NCI-H2029 (cell line): Measurements from ENCODE around the gene TMEM240.
"Not testable (repeated sequence)": the region's sequence is repeated elsewhere in the genome, so short reads cannot be mapped to it uniquely, and the experiment has no call there.

Experiments
- DNase-seq: peaks from one replicate; lab custom pipeline; 2025; lab: John Stamatoyannopoulos, UW

The TMEM240 gene

DNA sequence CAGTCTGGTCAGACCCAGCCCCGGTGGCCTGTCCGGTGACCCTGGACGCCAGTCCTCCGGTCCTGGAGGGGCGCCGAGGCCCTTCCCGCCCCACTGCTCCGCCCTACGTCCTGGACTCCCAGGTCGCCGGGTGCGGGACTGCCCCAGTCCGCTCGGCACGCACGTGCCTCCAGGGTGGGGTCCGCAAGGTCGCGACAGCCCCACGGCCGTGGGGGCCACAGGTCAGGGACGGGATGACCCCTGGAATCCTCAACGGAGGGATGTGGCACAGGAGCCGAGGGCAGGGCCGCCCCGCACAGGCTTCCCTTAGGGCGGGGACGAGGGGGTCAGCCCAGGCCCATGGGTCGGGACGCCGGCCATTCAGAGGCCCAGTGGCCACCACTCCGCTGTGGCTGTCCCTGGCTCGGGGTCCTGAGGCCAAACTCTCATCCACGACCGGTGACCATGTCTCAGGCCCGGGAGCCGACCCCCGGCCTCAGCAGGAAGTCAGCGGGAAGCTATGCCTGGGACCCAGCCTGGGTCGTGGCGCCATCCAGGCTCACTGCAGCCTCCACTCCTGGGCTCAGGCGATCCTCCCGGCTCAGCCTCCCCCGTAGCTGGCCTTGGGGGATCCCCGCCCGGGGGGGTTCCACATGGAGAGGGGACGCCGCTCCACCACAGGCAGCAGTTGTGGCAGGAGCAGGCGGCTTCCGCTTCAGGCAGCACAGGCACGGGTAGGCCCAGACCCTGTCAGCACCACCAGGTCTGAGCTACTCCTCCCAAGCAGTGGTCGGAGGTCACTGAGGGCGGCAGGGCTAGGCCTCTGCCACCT lies 599 bp upstream of the TMEM240 start:
- DNase-seq: no peak

DNA sequence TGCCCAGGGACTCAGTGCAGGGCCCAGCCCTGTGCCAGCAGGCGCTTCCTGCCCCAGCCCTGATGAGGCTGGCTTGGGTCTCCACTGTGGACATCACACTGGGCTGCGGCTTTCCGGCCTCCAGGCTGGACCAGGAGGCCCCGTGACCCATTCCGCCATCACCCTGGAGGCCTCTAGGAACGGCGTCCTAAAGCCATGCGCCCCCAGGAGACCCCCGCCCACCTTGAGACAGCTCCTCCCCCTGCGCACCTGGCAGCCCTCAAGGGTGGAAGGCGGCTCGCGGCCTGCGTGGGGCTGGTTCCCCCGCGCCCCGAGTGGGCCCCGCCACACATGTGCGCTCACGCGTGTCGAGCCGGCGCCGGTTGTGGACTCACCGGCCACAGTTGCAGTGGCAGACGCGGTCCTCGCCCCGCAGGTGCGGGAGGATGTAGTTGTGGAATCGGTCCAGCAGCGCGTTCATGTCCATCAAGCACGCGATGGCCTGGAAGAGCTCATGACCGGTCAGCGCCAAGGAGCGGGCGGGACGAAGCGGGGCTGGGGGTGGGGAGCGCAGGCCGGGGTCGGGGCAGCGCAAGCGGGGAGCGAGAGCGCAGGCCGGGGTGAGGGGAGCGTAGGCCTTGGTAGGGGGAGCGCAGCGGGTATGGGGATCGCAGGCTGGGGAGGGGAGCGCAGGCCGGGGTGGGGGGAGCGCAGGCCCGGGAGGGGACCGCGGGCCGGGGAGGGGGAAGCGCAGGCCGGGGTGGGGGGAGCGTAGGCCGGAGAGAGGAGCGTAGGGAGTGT lies 924 bp downstream of the TMEM240 start:
- DNase-seq: no peak

DNA sequence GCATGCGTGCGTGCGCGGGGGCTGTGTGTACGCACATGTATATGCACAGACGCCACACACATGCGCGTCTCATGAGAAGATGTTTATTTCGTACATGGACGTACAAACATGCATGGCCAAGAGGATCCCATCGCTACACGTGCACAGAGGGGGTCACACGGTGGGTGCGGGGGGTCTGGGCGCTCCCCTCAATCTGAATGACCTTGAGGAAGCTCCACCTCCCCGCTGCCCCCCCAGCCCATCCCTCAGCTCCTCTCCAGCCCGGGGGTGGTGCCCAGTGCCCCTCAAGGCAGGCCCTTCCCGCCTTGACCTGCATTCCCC lies 1.5 kb downstream of the TMEM240 start:
- DNase-seq: no peak

DNA sequence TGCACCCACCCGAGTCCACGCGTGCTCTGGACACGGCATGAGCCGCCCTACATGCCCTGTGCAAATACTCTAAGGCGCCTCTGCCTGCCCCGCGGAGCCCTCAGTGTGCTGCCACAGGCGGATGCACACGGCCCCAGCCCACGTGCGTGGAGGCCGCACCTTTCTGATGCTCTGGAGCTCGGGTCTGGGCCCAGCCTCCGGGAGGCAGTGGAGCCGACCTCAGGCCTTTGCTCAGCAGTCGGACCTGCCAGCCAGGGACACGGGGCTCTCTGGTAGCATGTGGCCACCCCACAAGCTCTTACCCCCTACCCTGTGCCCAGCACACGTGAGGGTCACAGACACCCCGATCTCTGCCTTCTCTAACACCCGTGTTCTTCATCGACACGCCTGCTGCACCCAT lies 2.1 kb downstream of the TMEM240 start:
- DNase-seq: no peak

DNA sequence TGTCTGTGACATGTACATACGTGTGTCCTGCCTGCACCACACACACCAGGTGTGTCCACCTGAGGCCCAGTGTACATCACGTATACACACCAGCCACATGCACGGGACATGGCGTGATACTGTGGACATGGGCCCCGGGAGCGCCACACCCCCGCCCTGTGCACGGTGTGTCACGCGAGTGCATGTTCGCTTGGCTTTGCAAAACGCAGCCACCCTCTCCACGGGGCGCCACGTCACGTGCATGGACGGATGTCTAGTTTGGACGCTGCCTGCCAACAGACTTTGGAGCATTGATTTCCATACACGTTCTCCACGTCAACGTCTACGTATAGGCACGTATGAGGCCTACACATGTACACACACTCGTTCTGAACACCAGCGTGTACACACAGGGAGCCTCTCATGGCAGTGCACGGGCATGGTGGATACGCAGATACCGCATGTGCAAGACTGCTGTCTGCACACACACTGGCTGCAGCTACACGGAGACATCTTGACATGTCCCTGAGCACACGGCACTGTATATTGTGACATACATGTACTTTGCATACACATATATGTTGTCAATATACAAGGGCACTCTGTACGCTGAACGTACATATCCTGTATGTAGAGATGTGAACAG lies 2.7 kb downstream of the TMEM240 start:
- DNase-seq: no peak

DNA sequence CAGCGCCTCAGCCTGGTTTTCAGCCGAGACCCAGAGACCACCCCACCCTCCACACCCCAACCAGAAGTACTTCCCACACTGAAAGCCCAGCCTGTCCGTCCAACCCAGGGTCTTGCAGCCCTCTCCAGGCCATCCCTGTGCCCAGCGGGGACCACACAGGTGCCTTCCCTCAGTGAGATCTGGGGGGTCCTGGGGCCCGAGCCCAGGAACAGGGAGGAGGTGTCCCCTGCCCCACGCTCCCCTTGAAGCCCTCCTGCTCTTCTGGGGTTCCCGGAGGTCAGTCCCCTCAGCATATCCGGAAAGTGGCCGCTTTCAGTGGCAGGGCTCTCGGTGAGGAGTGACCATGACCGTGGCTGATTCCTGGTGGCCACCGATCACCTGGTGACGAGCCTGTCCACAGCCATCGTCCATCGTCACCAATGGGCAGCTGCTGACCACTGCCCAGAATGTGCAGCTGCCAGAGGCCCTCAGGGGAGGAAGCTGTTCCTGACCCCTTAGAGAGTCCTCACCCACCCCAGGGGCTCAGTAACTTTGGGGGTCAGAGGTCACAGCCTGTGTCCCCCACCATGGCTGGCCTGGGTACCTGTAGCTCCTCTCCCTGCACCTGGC lies 3.4 kb downstream of the TMEM240 start:
- DNase-seq: no peak

DNA sequence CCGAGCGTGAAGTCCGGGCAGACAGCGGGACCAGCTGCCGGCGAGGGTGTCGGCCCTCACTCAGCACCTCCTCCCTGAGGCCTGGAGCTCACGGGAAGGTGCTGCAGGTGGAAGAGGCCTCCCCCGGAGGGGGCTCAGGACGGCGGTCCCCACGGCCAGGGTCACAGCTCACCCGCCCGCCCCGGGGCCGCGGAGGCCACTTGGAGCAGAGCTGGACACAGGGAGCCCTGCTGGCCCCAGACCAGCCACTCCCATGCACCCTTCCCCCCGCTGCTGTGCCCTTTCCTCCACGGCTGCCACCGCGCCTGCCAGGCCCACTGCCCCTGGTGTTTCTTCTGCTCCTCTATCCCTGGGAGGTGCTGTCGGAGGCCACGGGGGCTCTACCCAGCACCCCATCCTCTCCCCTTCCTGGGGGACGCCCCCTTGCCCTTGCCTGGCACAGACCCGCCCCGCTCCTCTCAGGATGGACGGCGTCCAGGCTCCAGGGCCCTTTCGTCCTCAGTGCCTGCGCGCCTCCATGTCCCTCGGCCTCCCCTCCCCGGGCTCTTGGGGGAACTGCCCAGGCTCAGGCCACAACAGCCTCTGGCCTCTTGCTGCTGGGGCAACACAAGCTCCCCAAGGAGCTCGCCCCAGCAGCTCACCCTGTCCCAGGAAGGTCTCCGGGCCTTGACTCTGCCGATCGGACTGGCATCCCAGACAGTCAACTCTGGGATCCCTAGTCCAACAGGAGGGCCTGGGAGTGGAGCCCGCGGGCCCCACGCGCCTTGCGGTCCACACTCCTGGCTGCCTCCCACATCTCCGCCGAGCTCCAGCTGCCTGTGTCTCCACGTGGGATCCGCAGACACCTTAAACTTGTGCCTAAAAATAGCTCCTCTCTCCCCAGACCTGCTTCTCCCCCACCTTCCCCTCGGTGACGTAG lies 4.1 kb downstream of the TMEM240 start:
- DNase-seq: no peak

DNA sequence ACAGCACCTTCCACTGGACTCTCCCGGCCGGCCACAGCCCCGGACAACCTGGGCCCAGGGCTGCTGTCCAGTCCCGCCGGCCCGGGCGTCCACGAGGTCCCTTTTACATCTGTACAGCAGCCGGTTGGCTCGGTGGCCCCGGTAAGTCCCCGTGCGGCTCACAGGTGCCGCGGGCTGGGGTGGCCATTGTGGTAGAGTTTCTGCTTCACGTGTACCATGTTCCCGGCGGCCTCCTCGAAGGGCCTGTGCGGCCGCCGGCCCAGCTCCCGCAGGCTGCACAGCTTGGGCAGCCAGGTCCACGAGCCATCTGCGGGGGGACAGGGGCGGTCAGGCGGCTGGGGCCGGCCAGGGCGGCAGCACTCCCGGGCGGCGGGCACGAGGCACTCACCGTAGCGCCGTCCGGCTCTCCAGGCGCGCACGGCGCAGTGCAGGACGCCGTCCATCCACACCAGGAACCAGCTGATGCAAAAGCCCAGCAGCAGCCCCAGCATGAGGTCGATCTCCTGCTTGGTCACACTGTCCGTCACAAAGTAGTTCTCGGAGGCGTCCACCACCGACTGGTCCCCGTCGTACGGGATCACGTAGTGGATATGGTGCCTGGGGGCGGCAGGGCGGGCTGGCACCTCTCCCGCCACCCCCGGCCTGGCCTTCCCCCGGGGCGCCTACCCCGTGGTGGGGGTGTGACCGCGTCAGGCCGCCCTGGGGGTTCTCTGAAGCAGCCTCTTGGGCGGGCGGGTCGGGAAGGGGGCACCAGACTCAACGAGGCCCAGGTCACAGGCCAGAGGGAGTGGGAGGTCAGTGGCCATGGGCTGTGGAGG lies 5.0 kb downstream of the TMEM240 start:
- DNase-seq: no peak

DNA sequence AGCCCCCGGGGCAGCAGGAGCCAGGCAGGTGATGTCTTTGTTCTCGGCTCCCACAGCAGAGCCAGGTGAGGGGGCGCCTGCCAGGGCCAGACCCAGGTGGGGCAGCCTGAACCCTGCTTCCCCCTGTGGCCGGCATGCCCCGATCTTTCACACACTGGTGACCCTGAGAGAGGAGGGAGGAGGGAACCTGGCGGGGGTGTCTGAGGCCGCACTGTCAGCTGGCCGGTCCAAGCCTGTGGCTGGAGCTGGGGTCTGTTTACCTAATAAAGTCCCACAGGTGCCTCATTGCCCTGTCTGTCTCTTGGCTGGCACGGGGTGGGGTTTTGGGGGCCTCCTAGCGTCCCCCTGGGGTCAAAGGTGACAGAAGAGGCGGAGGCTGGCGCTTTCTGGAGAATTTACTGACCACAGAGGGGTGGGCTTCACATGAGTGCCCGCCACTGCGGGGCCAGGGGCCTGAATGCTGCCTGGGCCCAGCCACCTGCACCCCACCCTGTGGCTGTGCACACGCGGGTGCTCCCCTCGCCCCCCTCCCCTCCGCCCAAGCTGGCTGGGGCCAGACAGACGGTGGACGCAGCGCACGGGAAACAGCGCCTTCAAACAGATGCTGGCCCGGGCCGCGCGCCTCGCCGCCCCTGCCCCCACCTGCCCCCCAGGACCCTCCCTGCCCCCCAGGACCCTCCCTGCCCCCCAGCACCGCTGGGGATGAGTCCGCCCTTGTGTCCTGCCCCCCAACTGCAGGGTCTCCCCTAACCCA lies 5.8 kb downstream of the TMEM240 start:
- no peak for DNase-seq

DNA sequence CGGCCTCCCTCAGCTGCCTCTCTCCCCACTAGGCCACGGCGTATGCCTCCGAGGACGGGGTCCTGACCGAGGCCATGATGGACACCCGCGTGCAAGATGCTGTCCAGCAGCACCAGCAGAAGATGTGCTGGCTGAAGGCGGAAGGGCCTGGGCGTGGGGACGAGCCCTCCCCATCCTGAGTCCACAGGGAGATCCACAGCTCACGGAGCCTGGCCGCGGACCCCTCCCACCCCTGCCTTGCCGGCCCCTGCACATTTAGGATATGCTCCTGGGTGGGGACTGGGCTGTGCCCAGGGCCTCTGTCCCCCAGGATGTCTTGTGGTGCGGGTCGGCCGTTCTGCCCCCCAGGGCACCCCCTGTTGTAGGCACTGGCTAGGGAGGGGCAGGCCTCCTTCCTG lies 6.5 kb downstream of the TMEM240 start:
- not testable (repeated sequence) for DNase-seq

DNA sequence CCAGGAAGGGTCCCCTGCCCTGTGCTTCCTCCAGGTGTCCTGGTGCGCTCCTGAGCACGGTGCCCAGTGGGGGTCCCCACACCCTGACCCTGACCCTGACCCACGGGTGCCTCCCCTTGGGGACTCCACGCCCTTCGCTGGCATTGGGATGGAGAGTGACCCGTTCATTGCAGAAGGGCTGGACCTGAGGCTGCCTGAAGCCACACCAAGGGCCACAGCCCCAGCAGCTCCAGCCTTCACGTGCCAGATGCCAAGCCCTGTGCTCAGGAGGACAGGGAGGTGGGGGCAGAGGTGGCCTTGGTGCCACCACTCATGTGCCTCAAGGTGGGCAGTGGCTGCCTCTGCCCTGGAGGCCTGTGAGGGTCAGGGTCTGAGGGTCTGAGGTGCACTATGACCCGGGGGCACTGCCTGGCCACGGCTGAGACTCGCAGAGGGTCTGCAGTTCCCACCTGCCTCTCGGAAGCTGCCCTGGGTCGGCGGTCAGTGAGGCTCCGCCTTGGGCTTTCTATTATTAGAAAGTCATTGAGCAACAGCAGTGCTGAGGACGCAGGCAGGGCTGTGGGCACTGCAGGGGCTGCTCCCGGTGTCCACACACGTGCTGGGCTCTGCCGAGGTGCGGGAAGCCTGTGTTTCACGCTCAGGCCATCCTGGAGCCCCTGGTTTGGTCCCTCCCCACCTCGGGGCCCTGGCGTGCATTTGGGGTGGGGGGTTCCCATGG lies 7.1 kb downstream of the TMEM240 start:
- DNase-seq: not testable (repeated sequence)

DNA sequence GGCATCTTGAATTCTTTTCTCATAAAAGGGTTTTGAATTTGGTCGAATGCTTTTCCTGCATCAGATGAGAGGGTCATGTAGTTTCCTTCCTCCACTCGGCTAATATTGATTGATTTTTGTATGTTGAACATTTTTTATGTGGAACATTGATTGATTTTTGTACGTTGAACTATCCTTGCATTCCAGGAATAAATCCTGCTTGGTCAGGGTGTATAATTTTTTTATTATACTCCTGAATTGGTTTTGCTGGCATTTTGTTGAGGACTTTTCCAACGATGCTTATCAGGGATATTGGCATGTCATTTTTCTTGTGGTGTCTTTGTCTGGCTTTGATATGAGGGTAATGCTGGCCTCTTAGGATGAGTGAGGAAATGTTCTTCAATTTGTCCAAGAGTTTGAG lies 8.5 kb downstream of the TMEM240 start:
- no peak for DNase-seq

DNA sequence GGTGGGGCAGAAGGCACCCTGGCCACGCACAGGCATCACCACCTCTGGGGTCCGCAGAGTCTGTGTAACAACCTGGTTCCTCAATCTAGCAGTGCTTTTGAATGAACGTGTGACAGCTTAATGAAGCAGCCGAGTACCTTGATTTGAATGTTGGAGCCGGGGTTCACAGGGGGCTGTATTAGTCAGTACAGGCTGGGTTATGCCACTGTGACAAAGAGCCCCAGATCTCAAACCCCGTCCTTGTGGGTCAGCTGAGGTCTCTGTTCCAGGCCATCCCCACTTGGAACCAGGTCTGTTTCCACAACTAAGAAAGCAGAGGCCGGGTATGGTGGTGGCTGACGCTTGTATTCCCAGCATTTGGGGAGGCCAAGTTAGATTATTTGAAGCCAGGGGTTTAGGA lies 10.5 kb downstream of the TMEM240 start:
- no peak for DNase-seq

DNA sequence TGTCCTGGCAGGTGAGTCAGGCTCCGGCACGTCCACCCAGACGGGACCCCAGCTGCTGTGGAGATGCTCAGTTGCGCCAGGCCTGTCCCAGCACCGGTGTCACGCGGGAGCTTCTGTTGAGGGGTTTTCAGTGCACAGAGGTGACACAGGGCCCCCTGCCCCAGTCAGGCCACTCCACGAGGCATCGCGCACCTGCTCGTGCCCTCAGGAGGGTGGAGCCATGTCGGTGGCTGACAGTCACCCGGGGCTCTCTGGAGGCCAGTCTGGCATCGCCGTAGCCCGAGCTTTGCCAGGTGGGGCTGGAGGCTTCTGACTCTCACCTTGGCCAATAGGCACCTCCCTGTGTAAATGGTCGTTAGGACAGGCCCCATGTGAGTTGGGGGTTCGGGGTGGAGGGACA lies 11.1 kb downstream of the TMEM240 start:
- DNase-seq: no peak

DNA sequence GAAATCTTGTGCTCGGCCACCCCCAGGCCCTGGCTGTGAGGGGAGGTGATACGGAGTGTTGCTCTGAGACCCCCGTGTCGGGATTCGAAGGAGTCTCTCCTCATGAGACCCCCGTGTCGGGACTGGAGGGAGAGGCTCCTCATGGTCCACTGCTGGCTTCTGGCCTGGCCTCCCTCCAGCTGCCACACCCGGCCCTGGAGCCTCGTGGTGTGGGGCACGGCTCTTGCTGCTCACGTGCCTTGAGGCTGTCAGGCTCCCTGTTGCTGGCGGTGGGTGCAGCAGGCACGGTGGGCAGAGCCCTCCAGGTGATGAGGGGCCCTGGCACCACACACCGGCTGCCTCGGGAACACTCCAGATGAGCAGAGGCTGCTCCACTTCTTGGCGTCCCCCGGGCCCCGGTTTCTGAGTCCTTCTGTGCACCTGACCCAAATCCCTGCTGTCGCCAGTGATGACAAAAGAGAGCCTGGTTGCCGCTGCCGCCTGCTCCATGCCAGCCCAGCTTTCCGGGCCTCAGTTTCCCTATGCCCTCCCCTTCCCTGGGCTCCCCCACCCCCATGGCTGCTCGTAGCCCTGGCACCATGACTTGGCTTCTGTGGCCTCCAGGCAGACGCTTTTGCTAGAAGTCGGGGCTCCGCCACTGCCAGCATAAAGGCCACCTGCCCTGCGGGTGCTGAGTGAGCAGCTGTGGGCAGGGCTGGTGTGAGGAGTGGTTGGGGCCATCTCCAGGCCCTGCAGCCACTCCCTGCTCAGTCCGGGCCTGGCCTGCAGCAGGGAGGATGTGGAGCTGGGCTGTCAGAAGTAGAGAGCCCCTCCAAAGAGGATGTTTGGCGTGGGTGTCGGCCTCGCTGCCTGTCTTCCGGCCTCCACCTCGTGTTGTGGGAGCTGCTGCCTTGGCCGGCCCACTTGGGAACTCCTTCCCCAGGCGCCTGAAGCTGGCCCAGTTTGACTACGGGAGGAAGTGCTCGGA lies 11.8 kb downstream of the TMEM240 start:
- no peak for DNase-seq

DNA sequence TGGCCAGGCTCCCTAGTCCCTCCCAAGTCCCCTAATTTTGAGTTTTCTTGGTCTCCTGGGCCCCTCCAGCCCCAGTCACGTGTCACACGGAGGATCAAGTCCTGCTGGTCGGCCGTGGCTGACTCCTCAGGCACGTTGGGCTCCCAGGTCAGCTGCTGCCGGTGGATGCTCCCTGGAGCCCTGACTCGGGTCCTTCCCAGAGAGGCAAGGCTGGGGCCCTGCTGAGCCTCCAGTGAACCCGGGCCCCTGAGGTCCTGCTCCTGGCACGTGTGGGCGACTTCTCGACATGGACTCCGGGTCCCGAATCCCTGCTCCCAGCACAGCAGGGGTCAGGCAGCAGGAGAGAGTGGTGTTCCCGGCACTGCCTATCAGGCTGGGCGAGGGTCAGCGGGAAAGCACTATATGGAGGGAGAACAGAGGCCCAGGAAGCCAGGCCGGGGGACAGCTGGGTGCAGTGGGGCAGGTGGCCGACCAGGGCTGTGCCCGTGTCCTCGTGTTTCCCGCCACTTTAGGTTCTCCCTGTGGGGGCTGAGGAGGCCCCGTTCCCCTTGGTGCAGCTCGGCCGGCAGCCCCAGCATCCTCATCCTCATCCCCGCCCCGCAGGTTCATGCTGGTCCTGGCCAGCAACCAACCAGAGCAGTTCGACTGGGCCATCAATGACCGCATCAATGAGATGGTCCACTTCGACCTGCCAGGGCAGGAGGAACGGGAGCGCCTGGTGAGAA lies 13.2 kb downstream of the TMEM240 start:
- no peak for DNase-seq

DNA sequence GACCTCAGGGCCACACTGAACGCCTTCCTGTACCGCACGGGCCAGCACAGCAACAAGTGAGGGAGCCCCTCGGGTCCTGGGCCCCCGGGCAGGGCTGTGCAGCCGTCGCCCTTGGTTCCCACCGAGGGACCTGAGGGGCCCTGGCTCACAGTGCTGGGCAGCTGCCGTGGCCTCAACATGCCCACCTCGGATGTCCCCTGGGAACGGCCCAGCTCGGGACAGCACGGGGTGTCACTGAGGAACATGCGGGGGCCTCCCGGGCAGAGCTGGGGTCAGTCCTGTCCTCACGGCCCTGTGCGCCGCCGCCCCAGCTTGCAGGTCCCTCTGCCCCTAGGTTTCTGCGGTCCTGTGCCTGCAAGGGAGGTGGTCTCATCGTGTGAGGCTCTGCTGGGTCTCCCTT lies 13.9 kb downstream of the TMEM240 start:
- not testable (repeated sequence) for DNase-seq
